NOMO-1 treated with DMSO at 0.1 percent for 48 hours (cell line): Measurements from ENCODE around the gene CD101.

ENCODE experiments used
- DNase-seq: peaks from one replicate; lab custom pipeline; 2025; ENCODE audit not compliant: unreplicated experiment; lab: John Stamatoyannopoulos, UW

CD101 gene

GRCh38 chr1:117013309-117013858 is 11.8 kb downstream of the CD101 start:
- DNase-seq: no peak

DNA sequence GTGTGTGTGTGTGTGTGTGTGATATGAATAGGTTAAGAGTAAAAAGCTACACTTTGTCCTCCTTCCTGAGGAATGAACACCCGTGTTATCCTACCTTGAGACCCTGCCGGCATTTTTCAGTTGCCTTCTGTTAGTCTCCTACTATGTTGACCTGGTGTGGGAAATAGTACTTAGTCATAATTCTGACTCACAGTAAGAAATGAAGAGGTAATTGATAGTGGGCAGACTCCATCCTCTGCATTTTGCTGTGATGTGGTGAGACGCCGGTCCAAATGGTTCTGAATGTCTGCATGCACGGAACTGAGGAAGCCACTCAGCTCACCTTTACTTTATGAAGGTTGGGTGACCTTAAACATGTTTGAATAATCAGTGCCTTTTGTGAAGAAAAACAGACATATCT is 12.6 kb downstream of the CD101 start:
- DNase-seq: no peak

- DNase-seq: no peak
Measured at GRCh38 chr1:117015724-117016123, 14.2 kb downstream of the CD101 start.

DNA sequence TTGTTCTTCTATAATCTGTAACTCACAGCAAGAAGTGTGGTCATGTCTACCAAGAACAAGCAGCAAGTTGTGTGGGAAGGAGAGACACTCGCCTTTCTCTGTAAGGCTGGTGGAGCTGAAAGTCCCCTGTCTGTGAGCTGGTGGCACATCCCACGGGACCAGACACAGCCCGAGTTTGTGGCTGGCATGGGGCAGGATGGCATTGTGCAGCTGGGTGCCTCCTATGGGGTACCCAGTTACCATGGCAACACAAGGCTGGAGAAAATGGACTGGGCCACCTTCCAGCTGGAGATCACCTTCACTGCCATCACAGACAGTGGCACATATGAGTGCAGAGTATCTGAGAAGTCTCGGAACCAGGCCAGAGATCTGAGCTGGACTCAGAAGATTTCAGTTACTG is 15.5 kb downstream of the CD101 start:
- no peak for DNase-seq

DNA sequence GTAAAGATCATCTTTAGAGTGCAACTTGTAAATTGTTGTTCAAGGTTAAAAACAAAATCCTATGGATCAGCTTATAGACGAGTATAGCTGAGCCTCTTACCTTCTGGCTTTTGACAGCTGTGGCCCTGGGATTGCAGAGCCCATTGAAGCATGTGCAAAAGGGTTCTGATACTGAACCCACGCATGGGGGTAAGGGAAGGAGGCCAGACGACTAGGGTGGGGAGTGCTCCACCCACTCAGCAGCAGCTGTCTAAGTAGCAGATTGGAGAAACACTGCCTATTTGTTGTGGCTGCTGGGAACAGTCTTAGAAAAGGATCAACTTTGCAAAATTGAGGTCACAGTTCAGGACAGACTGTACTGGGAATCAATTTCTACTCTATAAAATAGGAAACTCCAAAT is 16.1 kb downstream of the CD101 start:
- no peak for DNase-seq

GRCh38 chr1:117020526-117021156 is 19.1 kb downstream of the CD101 start:
- no peak for DNase-seq

DNA sequence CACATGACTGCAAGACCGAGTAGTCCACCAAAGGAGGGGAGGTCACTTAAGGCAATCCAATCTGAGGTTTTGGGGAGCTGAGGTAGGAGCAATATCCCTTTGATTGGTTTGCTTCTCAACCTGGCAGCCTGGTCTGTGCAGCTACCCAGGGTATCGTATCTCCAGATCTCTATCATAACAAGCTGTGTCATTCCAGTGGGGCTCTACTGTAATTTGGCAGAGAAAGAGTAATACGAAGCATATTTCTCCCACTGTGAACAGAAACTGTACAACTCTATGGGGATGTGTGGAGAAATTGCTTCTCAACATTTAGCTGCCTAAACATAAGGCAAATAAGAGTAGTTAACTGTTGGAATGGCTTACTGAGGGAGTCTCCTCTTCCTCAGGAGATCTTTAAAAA is 20.6 kb downstream of the CD101 start:
- DNase-seq: no peak

- no peak for DNase-seq
Measured at GRCh38 chr1:117025568-117025967, 24.0 kb downstream of the CD101 start.

- DNase-seq: no peak
Measured at GRCh38 chr1:117026361-117026760, 24.8 kb downstream of the CD101 start.

GRCh38 chr1:117029685-117030084 is 28.1 kb downstream of the CD101 start:
- DNase-seq: no peak

DNA sequence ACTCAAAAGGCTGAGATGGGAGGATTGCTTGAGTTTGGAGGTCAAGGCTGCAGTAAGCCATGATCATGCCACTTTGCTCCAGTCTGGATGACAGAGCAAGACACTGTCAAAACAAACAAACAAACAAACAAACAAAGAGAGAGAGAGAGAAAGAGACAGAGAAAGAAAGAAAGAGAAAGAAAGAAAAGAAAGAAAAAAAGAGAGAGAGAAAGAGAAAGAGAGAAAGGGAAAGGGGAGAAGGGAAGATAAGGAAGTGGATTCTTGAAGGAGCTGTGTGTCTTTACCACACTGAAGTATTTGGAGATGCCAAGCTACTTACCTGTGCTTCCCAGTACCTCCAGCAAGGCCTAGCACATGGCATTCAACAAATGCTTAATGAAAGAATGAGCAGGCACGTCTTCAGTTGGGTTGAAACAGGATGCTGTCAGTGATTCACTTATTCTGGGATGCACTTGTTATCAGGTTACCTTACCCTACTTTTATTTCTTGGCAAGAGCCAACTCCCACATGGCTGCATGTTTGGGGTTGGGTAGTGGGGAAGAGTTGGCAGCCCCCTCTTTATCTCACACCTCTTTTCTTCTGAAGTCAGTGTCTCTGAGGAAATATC is 28.8 kb downstream of the CD101 start:
- no peak for DNase-seq

DNA sequence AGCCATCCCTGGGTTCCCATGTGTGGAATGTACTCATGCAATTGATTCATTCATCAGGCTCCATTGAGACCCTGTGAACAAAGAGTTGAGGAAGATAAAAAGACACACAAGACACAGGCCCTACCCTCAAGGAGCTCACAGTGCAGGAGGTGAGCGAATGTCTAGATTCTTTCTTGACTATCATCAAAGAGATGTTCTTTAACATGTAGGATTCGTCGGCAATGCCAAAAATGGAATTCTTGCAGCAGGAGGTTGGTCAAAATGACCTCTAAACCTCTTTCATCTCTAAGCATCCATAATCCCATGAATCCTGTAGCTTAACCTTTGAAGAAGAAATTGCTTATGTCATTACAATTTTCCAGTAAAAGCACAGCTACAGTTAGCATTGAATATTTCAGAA is 30.7 kb downstream of the CD101 start:
- no peak for DNase-seq

- no peak for DNase-seq
Measured at GRCh38 chr1:117032681-117033539, 31.4 kb downstream of the CD101 start.

DNA sequence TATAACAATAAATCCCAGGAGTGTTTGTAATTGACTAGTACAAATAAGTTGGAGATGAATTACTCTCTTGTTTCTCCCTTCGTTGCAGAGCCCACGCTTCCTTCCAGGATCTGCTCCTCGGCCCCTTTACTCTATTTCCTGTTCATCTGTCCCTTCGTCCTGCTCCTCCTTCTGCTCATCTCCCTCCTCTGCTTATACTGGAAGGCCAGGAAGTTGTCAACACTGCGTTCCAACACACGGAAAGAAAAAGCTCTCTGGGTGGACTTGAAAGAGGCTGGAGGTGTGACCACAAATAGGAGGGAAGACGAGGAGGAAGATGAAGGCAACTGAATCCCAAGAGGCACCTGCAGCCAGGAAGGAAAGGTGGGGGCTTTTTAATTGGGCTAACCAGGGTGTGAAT is 32.2 kb downstream of the CD101 start:
- no peak for DNase-seq

GRCh38 chr1:117034791-117035290 is 33.3 kb downstream of the CD101 start:
- DNase-seq: no peak

GRCh38 chr1:117036018-117036461 is 34.5 kb downstream of the CD101 start:
- no peak for DNase-seq

- no peak for DNase-seq
Measured at GRCh38 chr1:117037802-117038201, 36.2 kb downstream of the CD101 start.

- DNase-seq: no peak
Measured at GRCh38 chr1:117038236-117038635, 36.7 kb downstream of the CD101 start.

DNA sequence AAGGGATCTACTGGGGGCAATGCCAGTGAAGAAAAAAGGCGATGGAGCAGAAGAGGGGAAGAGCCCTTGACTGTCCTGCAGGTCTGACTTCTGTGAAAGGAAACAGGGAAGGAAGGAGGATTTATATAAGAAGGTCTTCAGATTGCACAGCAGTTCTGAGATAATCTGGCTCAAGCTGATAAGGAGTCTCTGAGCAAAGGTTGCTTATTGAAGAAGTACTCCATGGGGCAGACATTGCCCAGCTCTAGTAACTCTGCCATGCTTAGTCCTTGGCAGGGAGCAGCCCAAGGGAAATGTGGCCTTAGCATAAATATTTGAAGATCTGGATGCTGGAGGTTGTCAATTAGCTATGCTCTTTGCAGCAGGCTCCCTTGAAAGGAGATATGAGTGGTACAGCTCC is 42.7 kb downstream of the CD101 start:
- no peak for DNase-seq

DNA sequence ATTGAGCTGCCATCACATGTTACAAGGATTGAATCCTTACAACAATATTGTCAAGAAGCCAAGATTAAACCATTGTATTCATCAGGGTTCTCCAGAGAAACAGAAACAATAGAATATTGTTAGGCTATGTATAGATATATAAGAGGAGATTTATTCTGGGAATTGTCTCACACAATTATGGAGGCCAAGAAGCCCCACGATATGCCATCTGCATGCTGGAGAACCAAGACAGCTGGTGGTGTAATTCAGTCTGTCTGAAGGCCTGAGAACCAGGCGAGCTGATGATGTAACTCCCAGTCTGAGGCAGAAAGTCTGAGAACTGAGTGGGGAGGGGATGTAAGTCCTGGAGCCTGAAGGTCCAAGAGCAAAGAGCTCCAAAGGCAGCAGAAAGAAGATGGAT is 44.1 kb downstream of the CD101 start:
- no peak for DNase-seq

GRCh38 chr1:117046781-117047180 is 45.2 kb downstream of the CD101 start:
- DNase-seq: no peak

DNA sequence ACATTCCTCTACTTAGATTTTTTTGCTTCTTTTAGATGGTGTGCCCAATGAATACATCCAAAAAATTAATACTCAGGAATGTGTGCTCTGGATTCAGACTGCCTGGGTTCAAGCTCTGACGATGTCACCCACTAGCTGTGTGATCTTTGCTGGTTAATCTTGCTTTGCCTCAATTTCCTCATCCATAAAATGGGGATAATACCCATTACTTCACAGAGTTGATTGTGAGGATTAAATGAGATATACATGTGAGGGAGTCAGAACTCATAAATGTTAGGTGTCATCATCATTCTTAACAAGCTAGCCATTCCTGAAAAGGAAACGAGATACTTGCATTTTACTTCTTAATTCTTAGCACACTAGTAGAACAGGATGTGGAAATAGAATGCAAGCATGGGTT is 45.7 kb downstream of the CD101 start:
- no peak for DNase-seq
